ENCODE results near the gene PDLIM3.

Gene PDLIM3

GRCh38 chr4:185552254-185552653, 16.9 kb upstream of the PDLIM3 start:
- Histone ChIP-seq H3K18ac (ENCODE audit: low read length) (no peak overlapping the region), H2AFZ (ENCODE audit: low read length) (no peak overlapping the region), H2BK120ac (ENCODE audit: low read depth, low read length) (no peak overlapping the region), H2BK15ac (ENCODE audit: low read length) (no peak overlapping the region), H3K27ac (replicated peaks; ENCODE audit: low read length) (no peak overlapping the region), H2AK5ac (ENCODE audit: low read depth, low read length) (no peak overlapping the region), H4K91ac (ENCODE audit: low read depth, low read length, poor library complexity) (no peak overlapping the region), H2BK5ac (ENCODE audit: low read length) (no peak overlapping the region), H3K4me3 (ENCODE audit: low read length in 2 of 2) (peak overlapping the region in 1 of 2 donors; percentile 9), H3K14ac (ENCODE audit: low read length) (no peak overlapping the region), H3K9me3 (replicated peaks in 1 of 2; ENCODE audit: control insufficient read depth in 2 of 2, insufficient read depth in 1 of 2, low read depth in 1 of 2, low read length in 2 of 2) (no peaks in the 10 kb centered on the region), H3K9ac (ENCODE audit: low read depth, low read length, poor library complexity) (no peak overlapping the region), H3K4me1 (ENCODE audit: control insufficient read depth in 2 of 2, insufficient read depth in 1 of 2, low read depth in 1 of 2, low read length in 2 of 2) (no peaks in the 10 kb centered on the region), H3K79me1 (ENCODE audit: low read depth, low read length) (no peaks in the 10 kb centered on the region), H3K27me3 (ENCODE audit: control insufficient read depth in 3 of 3, insufficient read depth in 3 of 3, low read depth in 1 of 3, low read length in 3 of 3) (peaks cover 0 to 15% (median 0%) of the 10 kb centered on the region in 3 experiments), H4K8ac (ENCODE audit: low read depth, low read length) (no peak overlapping the region), H3K23ac (ENCODE audit: low read depth, low read length, poor library complexity) (no peak overlapping the region), H3K4ac (ENCODE audit: low read length) (no peak overlapping the region), H3K4me2 (ENCODE audit: insufficient read depth, low read length, poor library complexity, severe bottlenecking) (no peak overlapping the region), H2BK12ac (ENCODE audit: low read length) (no peak overlapping the region), H3K36me3 (replicated peaks in 1 of 2; ENCODE audit: control insufficient read depth in 2 of 2, insufficient read depth in 2 of 2, low read length in 2 of 2) (no peaks in the 10 kb centered on the region)
- no peak for DNase-seq (ENCODE audit: low spot score)
- no CpG with 5 or more reads among the region's 2 CpGs for WGBS, 2 donors (ENCODE audit: extremely low coverage in 2 of 2, insufficient read length in 2 of 2, insufficient replicate concordance in 1 of 2)

DNA sequence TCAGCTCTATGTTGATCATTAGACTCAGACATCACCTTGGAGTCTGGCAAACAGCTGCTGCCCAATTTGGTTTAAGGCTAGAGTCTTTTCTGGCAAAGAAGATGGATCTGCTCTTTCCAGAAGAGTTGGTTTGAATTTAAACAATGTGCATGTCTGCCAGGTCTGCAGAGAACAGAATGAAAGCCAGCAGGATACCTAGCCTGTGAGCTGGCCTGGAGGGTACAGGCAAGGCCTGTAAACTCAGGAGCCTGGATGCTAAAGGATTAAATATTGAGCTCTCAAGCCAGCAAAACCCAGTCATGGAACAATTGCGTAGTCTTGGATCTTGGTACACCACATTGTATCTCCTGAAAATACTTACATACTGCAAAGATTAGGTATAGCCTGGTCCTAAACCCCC, 15.6 kb upstream of the PDLIM3 start:
- Histone ChIP-seq H2BK5ac (ENCODE audit: low read length) (no peak overlapping the region), H3K9ac (ENCODE audit: low read depth, low read length, poor library complexity) (no peak overlapping the region), H3K27me3 (ENCODE audit: control insufficient read depth in 3 of 3, insufficient read depth in 3 of 3, low read depth in 1 of 3, low read length in 3 of 3) (peaks cover 0 to 15% (median 0%) of the 10 kb centered on the region in 3 experiments), H3K4me1 (ENCODE audit: control insufficient read depth in 2 of 2, insufficient read depth in 1 of 2, low read depth in 1 of 2, low read length in 2 of 2) (no peaks in the 10 kb centered on the region), H3K4me2 (ENCODE audit: insufficient read depth, low read length, poor library complexity, severe bottlenecking) (no peak overlapping the region), H3K18ac (ENCODE audit: low read length) (no peak overlapping the region), H2BK12ac (ENCODE audit: low read length) (no peak overlapping the region), H3K4me3 (ENCODE audit: low read length in 2 of 2) (no peak overlapping the region), H2AK5ac (ENCODE audit: low read depth, low read length) (no peak overlapping the region), H4K91ac (ENCODE audit: low read depth, low read length, poor library complexity) (no peak overlapping the region), H3K36me3 (replicated peaks in 1 of 2; ENCODE audit: control insufficient read depth in 2 of 2, insufficient read depth in 2 of 2, low read length in 2 of 2) (no peaks in the 10 kb centered on the region), H3K14ac (ENCODE audit: low read length) (no peak overlapping the region), H2AFZ (ENCODE audit: low read length) (no peak overlapping the region), H3K4ac (ENCODE audit: low read length) (no peak overlapping the region), H2BK120ac (ENCODE audit: low read depth, low read length) (no peak overlapping the region), H3K79me1 (ENCODE audit: low read depth, low read length) (no peaks in the 10 kb centered on the region), H3K9me3 (replicated peaks in 1 of 2; ENCODE audit: control insufficient read depth in 2 of 2, insufficient read depth in 1 of 2, low read depth in 1 of 2, low read length in 2 of 2) (no peaks in the 10 kb centered on the region), H3K27ac (replicated peaks; ENCODE audit: low read length) (no peak overlapping the region), H2BK15ac (ENCODE audit: low read length) (no peak overlapping the region), H4K8ac (ENCODE audit: low read depth, low read length) (no peak overlapping the region), H3K23ac (ENCODE audit: low read depth, low read length, poor library complexity) (no peak overlapping the region)
- DNase-seq (ENCODE audit: low spot score): no peak
- no CpG with 5 or more reads among the region's 1 CpG for WGBS, 2 donors (ENCODE audit: extremely low coverage in 2 of 2, insufficient read length in 2 of 2, insufficient replicate concordance in 1 of 2)

DNA sequence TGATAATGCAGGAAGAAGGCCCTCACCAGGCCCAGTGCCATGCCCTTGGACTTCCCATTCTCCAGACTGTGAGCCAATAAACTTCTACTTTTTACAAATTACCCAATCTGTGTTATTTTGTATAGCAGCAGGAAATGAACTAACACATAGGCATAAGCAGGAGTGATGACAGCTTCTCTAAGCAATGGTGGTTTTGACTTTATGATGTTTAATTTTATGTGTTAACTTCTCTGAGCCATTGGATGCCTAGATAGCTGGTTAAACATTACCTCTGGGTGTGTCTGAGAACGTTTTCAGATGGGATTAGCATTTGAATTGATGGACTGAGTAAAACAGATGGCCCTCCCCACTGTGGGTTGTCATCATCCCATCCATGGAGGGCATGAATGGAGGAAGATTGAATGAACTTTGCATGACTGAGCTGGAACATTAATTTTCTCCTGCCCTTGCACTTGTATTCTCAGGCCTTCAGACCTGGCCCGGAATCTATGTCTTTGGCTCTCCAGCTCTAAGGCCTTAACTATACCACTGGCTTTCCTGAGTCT, 13.9 kb upstream of the PDLIM3 start:
- WGBS, 2 donors (ENCODE audit: extremely low coverage in 2 of 2, insufficient read length in 2 of 2, insufficient replicate concordance in 1 of 2): no CpG with 5 or more reads among the region's 2 CpGs

GRCh38 chr4:185548587-185548986, 13.3 kb upstream of the PDLIM3 start:
- no peak for DNase-seq (ENCODE audit: low spot score)
- no peak overlapping the region for H4K8ac ChIP-seq (ENCODE audit: low read depth, low read length)
- H3K36me3 ChIP-seq (replicated peaks in 1 of 2; ENCODE audit: control insufficient read depth in 2 of 2, insufficient read depth in 2 of 2, low read length in 2 of 2): no peaks in the 10 kb centered on the region
- H3K4me1 ChIP-seq (ENCODE audit: control insufficient read depth in 2 of 2, insufficient read depth in 1 of 2, low read depth in 1 of 2, low read length in 2 of 2): no peaks in the 10 kb centered on the region
- H2BK12ac ChIP-seq (ENCODE audit: low read length): no peak overlapping the region
- no peak overlapping the region for H3K27ac ChIP-seq (replicated peaks; ENCODE audit: low read length)
- no peak overlapping the region for H3K4me2 ChIP-seq (ENCODE audit: insufficient read depth, low read length, poor library complexity, severe bottlenecking)
- peaks cover 0 to 20% (median 0%) of the 10 kb centered on the region in 3 experiments for H3K27me3 ChIP-seq (ENCODE audit: control insufficient read depth in 3 of 3, insufficient read depth in 3 of 3, low read depth in 1 of 3, low read length in 3 of 3)
- H2BK5ac ChIP-seq (ENCODE audit: low read length): no peak overlapping the region
- H3K14ac ChIP-seq (ENCODE audit: low read length): no peak overlapping the region
- H2BK120ac ChIP-seq (ENCODE audit: low read depth, low read length): no peak overlapping the region
- no peak overlapping the region for H3K9ac ChIP-seq (ENCODE audit: low read depth, low read length, poor library complexity)
- H2AFZ ChIP-seq (ENCODE audit: low read length): no peak overlapping the region
- H3K18ac ChIP-seq (ENCODE audit: low read length): no peak overlapping the region
- no peak overlapping the region for H3K4ac ChIP-seq (ENCODE audit: low read length)
- no peak overlapping the region for H4K91ac ChIP-seq (ENCODE audit: low read depth, low read length, poor library complexity)
- no CpG with 5 or more reads among the region's 1 CpG for WGBS, 2 donors (ENCODE audit: extremely low coverage in 2 of 2, insufficient read length in 2 of 2, insufficient replicate concordance in 1 of 2)
- H2BK15ac ChIP-seq (ENCODE audit: low read length): no peak overlapping the region
- H3K4me3 ChIP-seq (ENCODE audit: low read length in 2 of 2): no peak overlapping the region
- no peak overlapping the region for H2AK5ac ChIP-seq (ENCODE audit: low read depth, low read length)
- H3K23ac ChIP-seq (ENCODE audit: low read depth, low read length, poor library complexity): no peak overlapping the region
- no peaks in the 10 kb centered on the region for H3K79me1 ChIP-seq (ENCODE audit: low read depth, low read length)
- no peaks in the 10 kb centered on the region for H3K9me3 ChIP-seq (replicated peaks in 1 of 2; ENCODE audit: control insufficient read depth in 2 of 2, insufficient read depth in 1 of 2, low read depth in 1 of 2, low read length in 2 of 2)

More for the DNA sequence above, 13.9 kb upstream of the PDLIM3 start:
- Histone ChIP-seq H3K27ac (replicated peaks; ENCODE audit: low read length) (no peak overlapping the region), H3K23ac (ENCODE audit: low read depth, low read length, poor library complexity) (no peak overlapping the region), H2BK12ac (ENCODE audit: low read length) (no peak overlapping the region), H3K4me1 (ENCODE audit: control insufficient read depth in 2 of 2, insufficient read depth in 1 of 2, low read depth in 1 of 2, low read length in 2 of 2) (no peaks in the 10 kb centered on the region), H3K14ac (ENCODE audit: low read length) (no peak overlapping the region), H2AK5ac (ENCODE audit: low read depth, low read length) (no peak overlapping the region), H4K91ac (ENCODE audit: low read depth, low read length, poor library complexity) (no peak overlapping the region), H2BK5ac (ENCODE audit: low read length) (no peak overlapping the region), H2BK120ac (ENCODE audit: low read depth, low read length) (no peak overlapping the region), H2BK15ac (ENCODE audit: low read length) (no peak overlapping the region), H3K27me3 (ENCODE audit: control insufficient read depth in 3 of 3, insufficient read depth in 3 of 3, low read depth in 1 of 3, low read length in 3 of 3) (peaks cover 0 to 21% (median 0%) of the 10 kb centered on the region in 3 experiments), H2AFZ (ENCODE audit: low read length) (no peak overlapping the region), H3K18ac (ENCODE audit: low read length) (no peak overlapping the region), H3K79me1 (ENCODE audit: low read depth, low read length) (no peaks in the 10 kb centered on the region), H3K9ac (ENCODE audit: low read depth, low read length, poor library complexity) (no peak overlapping the region), H3K4me2 (ENCODE audit: insufficient read depth, low read length, poor library complexity, severe bottlenecking) (no peak overlapping the region), H4K8ac (ENCODE audit: low read depth, low read length) (no peak overlapping the region), H3K9me3 (replicated peaks in 1 of 2; ENCODE audit: control insufficient read depth in 2 of 2, insufficient read depth in 1 of 2, low read depth in 1 of 2, low read length in 2 of 2) (no peaks in the 10 kb centered on the region), H3K36me3 (replicated peaks in 1 of 2; ENCODE audit: control insufficient read depth in 2 of 2, insufficient read depth in 2 of 2, low read length in 2 of 2) (no peaks in the 10 kb centered on the region), H3K4ac (ENCODE audit: low read length) (no peak overlapping the region), H3K4me3 (ENCODE audit: low read length in 2 of 2) (no peak overlapping the region)
- no peak for DNase-seq (ENCODE audit: low spot score)
